ENCODE data around the gene RAB5B. TPM values are rescaled to one million over a fixed set of nuclear protein-coding genes. Genes with fewer than 3 reads are reported as not detected.

Gene RAB5B
- total RNA-seq, 1 donor from 2014 or later: 83.8 TPM

DNA sequence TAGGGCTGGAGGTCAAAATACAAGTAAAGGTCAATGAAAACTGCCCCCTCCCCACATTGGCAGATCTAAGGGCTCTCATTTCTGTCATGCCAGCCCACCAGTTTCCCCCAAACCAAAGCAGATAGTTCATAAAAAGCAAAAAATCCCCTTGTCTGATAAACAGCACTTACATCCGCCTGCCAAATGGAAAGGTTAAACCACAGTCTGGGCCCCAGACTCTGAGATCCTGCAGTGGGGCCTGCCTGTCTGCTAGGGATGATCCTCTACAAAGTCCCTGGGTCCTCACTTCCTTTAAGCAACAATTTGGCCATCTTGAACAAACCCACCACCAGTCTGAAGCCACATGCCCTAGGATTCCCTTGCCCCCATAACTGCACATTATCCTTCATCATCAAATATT, 58.1 kb downstream of the RAB5B start:
- ATAC-seq (ENCODE audit: low read depth) (no peak), DNase-seq (no peak)
- Mint-ChIP-seq H3K4me3 (no peak overlapping the region), H3K27ac (no peak overlapping the region), H3K27me3 (no peaks in the 10 kb centered on the region), H3K9me3 (no peaks in the 10 kb centered on the region), H3K4me1 (no peaks in the 10 kb centered on the region), H3K36me3 (ENCODE audit: low read depth) (peaks cover 20% of the 10 kb centered on the region)
- TF ChIP-seq, protein P1, sequence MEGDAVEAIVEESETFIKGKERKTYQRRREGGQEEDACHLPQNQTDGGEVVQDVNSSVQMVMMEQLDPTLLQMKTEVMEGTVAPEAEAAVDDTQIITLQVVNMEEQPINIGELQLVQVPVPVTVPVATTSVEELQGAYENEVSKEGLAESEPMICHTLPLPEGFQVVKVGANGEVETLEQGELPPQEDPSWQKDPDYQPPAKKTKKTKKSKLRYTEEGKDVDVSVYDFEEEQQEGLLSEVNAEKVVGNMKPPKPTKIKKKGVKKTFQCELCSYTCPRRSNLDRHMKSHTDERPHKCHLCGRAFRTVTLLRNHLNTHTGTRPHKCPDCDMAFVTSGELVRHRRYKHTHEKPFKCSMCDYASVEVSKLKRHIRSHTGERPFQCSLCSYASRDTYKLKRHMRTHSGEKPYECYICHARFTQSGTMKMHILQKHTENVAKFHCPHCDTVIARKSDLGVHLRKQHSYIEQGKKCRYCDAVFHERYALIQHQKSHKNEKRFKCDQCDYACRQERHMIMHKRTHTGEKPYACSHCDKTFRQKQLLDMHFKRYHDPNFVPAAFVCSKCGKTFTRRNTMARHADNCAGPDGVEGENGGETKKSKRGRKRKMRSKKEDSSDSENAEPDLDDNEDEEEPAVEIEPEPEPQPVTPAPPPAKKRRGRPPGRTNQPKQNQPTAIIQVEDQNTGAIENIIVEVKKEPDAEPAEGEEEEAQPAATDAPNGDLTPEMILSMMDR (IDR thresholded peaks at IDR 0.05): no peak
- CTCF ChIA-PET: no interaction called here
- intact Hi-C loops (cut with micrococcal nuclease): no loop called here
- POLR2A ChIA-PET: no interaction called here

DNA sequence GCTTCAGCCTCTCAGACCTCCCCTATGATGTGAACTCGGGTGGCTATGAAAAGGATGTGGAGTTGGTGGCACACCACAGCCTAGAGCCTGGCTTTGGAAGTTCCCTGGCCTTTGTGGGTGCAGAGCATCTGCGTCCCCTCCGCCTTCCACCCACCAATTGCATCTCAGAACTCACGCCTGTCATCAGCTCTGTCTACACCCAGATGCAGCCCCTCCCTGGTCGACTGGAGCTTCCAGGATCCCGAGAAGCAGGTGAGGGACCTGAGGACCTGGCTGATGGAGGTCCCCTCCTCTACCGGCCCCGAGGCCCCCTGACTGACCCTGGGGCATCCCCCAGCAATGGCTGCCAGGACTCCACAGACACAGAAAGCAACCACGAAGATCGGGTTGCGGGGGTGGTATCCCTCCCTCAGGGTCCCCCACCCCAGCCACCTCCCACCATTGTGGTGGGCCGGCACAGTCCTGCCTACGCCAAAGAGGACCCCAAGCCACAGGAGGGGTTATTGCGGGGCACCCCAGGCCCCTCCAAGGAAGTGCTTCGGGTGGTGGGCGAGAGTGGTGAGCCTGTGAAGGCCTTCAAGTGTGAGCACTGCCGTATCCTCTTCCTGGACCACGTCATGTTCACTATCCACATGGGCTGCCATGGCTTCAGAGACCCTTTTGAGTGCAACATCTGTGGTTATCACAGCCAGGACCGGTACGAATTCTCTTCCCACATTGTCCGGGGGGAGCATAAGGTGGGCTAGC, 60.9 kb downstream of the RAB5B start:
- intact Hi-C loops (cut with micrococcal nuclease): no loop called here
- Mint-ChIP-seq H3K9me3 (no peaks in the 10 kb centered on the region), H3K27ac (no peak overlapping the region), H3K4me1 (no peaks in the 10 kb centered on the region), H3K4me3 (no peak overlapping the region), H3K36me3 (ENCODE audit: low read depth) (peaks cover 18% of the 10 kb centered on the region), H3K27me3 (no peaks in the 10 kb centered on the region)
- ATAC-seq (ENCODE audit: low read depth) (no peak), DNase-seq (no peak)
- POLR2A ChIA-PET: no interaction called here
- CTCF ChIA-PET: no interaction called here
- TF ChIP-seq, protein P1 (IDR thresholded peaks at IDR 0.05): no peak

DNA sequence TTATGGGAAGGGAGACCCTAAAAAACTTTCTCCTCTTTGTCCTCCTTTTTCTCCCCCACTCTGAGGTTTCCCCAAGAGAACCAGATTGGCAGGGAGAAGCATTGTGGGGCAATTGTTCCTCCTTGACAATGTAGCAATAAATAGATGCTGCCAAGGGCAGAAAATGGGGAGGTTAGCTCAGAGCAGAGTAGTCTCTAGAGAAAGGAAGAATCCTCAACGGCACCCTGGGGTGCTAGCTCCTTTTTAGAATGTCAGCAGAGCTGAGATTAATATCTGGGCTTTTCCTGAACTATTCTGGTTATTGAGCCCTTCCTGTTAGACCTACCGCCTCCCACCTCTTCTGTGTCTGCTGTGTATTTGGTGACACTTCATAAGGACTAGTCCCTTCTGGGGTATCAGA, 63.3 kb downstream of the RAB5B start:
- H3K4me3 Mint-ChIP-seq: no peak overlapping the region
- ATAC-seq (ENCODE audit: low read depth) (no peak), DNase-seq (no peak)
- POLR2A ChIA-PET: no interaction called here
- TF ChIP-seq, protein P1 (IDR thresholded peaks at IDR 0.05): no peak
- H3K4me1 Mint-ChIP-seq: peaks cover 14% of the 10 kb centered on the region
- H3K36me3 Mint-ChIP-seq (ENCODE audit: low read depth): peaks cover 16% of the 10 kb centered on the region
- no peaks in the 10 kb centered on the region for H3K27me3 Mint-ChIP-seq
- no peak overlapping the region for H3K27ac Mint-ChIP-seq
- CTCF ChIA-PET: no interaction called here
- H3K9me3 Mint-ChIP-seq: no peaks in the 10 kb centered on the region
- intact Hi-C loops (cut with micrococcal nuclease): no loop called here

DNA sequence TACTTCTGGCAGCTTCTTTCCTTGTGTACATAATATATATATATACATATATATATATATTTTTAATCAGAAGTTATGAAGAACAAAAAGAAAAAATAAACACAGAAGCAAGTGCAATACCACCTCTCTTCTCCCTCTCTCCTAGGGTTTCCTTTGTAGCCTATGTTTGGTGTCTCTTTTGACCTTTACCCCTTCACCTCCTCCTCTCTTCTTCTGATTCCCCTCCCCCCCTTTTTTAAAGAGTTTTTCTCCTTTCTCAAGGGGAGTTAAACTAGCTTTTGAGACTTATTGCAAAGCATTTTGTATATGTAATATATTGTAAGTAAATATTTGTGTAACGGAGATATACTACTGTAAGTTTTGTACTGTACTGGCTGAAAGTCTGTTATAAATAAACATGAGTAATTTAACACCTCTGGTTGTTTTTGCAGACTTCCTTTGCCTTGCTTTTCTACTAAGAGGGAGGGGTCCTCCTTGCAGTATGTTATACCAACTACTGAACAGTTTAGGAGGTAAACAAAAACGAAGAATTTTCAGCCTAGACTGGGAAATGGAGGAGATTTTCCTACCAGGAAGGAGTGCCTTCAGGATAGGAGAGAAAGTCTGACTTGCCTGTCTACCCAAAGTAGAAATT, 64.3 kb downstream of the RAB5B start:
- POLR2A ChIA-PET: no interaction called here

DNA sequence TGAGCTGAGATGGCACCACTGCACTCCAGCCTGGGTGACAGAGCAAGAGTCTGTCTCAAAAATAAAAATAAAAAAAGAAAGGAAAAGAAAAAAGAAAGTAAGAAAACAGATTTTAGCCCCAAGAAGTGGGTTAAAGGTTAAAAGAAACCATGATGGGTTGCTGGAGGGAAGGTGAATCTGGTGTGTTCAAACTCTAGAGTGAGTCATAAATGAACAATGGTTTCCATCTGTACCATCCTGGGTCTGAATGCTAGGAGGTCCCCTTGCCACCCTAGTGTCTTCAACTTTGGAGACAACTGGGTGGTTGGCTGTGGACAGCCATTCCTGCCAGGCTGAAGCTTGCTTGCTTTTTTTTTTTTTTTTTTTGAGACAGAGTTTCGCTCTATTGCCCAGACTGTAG, 66.3 kb downstream of the RAB5B start:
- Mint-ChIP-seq H3K27me3 (no peaks in the 10 kb centered on the region), H3K4me3 (no peak overlapping the region), H3K9me3 (no peaks in the 10 kb centered on the region), H3K27ac (no peak overlapping the region), H3K36me3 (ENCODE audit: low read depth) (peaks cover 40% of the 10 kb centered on the region), H3K4me1 (peaks cover 29% of the 10 kb centered on the region)
- ATAC-seq (ENCODE audit: low read depth) (no peak), DNase-seq (no peak)
- CTCF ChIA-PET: interaction anchor here (1.0 to 1.6 kb wide), 3 partner anchors 44 to 302 kb away, joined by 3 to 7 read pairs (median 5); partner anchors contain the start of genes ORMDL2 and SARNP
- POLR2A ChIA-PET: interaction anchor here (0.7 to 1.0 kb wide), 3 partner anchors 67 to 685 kb away, joined by 3 to 4 read pairs (median 3); partner anchors contain the start of gene RAB5B
- TF ChIP-seq, protein P1 (IDR thresholded peaks at IDR 0.05): no peak
- intact Hi-C loops (cut with micrococcal nuclease): no loop called here

More for the DNA sequence above, 64.3 kb downstream of the RAB5B start:
- intact Hi-C loops (cut with micrococcal nuclease): no loop called here
- TF ChIP-seq, protein P1 (IDR thresholded peaks at IDR 0.05): no peak
- no peaks in the 10 kb centered on the region for H3K9me3 Mint-ChIP-seq
- no peaks in the 10 kb centered on the region for H3K27me3 Mint-ChIP-seq
- no peak overlapping the region for H3K4me3 Mint-ChIP-seq
- H3K27ac Mint-ChIP-seq: no peak overlapping the region
- no peak for DNase-seq
- peaks cover 23% of the 10 kb centered on the region for H3K36me3 Mint-ChIP-seq (ENCODE audit: low read depth)
- peaks cover 24% of the 10 kb centered on the region for H3K4me1 Mint-ChIP-seq
- CTCF ChIA-PET: interaction anchor here (1.9 kb wide), 1 partner anchor 42 kb away, joined by 9 read pairs; no protein-coding TSS in a partner anchor
- no peak for ATAC-seq (ENCODE audit: low read depth)

Measured in activated B cell treated with CpG ODN at 0.5 μM for 24 hours (primary cell).